Measurements from ENCODE around the gene C16orf54.

DNA sequence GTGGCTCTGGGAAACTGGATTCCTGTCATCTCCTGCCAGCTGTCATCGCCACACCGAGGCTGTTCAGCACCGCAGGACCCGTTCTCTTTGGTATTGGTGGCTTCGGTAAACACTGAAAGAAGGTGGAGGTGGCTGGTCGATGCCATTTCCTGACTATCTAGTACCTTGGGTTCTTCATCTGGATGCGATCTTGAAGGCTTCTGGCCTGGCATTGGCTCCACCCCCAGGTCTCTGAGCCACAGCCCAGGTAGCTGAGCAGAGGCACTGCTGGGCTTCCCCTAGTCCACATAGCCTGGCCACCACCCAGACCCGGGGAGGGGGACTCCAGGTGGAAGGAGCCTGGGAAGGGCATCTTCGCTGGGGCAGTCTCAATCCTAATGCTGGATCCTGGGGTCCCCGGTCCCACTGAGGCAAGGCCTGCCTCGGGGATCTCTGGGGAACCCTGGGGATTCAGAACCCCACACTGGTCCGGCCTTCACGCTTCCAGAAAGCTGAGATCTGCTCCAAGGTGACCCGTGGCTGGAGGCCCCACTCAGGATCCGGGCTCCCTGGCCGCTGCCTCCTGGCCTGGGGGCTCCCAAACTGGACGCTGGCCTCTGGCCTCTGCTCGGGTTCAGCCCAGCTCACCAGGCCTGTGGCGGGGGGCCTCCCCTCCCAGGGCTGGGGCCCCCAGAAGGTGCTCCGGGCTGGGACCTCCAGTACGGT lies 1.8 kb downstream of the C16orf54 start:
- TF ChIP-seq, protein P1, sequence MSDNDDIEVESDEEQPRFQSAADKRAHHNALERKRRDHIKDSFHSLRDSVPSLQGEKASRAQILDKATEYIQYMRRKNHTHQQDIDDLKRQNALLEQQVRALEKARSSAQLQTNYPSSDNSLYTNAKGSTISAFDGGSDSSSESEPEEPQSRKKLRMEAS (IDR thresholded peaks at IDR 0.05), result no peak
- TF ChIP-seq TAF1 (IDR thresholded peaks at IDR 0.05; ENCODE audit: low read depth) (no peak), TCF12 (IDR thresholded peaks at IDR 0.05; ENCODE audit: low read depth) (no peak), YY1 (IDR thresholded peaks at IDR 0.05; ENCODE audit: low read depth) (no peak), NFIC (IDR thresholded peaks at IDR 0.05) (no peak), CEBPB (IDR thresholded peaks at IDR 0.05) (no peak), EP300 (IDR thresholded peaks at IDR 0.05; ENCODE audit: borderline replicate concordance) (no peak), RAD21 (IDR thresholded peaks at IDR 0.05; ENCODE audit: low read depth) (no peak)
- TF ChIP-seq, protein P2, sequence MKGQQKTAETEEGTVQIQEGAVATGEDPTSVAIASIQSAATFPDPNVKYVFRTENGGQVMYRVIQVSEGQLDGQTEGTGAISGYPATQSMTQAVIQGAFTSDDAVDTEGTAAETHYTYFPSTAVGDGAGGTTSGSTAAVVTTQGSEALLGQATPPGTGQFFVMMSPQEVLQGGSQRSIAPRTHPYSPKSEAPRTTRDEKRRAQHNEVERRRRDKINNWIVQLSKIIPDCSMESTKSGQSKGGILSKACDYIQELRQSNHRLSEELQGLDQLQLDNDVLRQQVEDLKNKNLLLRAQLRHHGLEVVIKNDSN (IDR thresholded peaks at IDR 0.05), result no peak

All from Ishikawa (cell line).